ENCODE data around the gene GK. TPM values are rescaled to one million over a fixed set of nuclear protein-coding genes. Genes with fewer than 3 reads are reported as not detected.

The GK gene
- total RNA-seq, 4 donors from 2014 or later = 1.0 to 8.0 (median 3.0) TPM

DNA sequence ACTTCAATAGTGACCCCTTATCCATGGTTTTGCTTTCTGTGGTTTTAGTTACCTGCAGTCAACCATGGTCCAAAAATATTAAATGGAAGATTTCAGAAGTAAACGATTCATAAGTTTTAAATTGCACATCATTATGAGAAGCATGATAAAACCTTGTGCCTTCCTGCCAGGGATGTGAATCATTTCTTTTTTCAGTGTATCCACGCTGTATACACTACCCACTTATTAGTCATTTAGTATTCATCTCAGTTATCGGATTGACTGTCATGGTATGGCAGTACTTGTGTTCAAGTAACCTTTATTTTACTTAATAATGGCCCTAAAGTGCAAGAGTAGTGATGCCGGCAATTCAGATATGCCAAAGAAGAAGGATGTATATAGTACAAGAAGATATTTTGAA, 38.0 kb upstream of the GK start:
- no peak for DNase-seq
- Histone ChIP-seq H3K27ac (no peak overlapping the region), H3K9me3 (no peaks in the 10 kb centered on the region), H3K36me3 (no peaks in the 10 kb centered on the region), H3K27me3 (no peaks in the 10 kb centered on the region), H3K4me1 (no peaks in the 10 kb centered on the region), H3K4me3 (no peak overlapping the region)
- intact Hi-C loops (cut with DNase I; ENCODE audit: low total_unique reads) = no loop called here
- TF ChIP-seq POLR2A (IDR thresholded peaks at IDR 0.05) = no peak
- TF ChIP-seq, protein P1, sequence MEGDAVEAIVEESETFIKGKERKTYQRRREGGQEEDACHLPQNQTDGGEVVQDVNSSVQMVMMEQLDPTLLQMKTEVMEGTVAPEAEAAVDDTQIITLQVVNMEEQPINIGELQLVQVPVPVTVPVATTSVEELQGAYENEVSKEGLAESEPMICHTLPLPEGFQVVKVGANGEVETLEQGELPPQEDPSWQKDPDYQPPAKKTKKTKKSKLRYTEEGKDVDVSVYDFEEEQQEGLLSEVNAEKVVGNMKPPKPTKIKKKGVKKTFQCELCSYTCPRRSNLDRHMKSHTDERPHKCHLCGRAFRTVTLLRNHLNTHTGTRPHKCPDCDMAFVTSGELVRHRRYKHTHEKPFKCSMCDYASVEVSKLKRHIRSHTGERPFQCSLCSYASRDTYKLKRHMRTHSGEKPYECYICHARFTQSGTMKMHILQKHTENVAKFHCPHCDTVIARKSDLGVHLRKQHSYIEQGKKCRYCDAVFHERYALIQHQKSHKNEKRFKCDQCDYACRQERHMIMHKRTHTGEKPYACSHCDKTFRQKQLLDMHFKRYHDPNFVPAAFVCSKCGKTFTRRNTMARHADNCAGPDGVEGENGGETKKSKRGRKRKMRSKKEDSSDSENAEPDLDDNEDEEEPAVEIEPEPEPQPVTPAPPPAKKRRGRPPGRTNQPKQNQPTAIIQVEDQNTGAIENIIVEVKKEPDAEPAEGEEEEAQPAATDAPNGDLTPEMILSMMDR (IDR thresholded peaks at IDR 0.05) = no peak

DNA sequence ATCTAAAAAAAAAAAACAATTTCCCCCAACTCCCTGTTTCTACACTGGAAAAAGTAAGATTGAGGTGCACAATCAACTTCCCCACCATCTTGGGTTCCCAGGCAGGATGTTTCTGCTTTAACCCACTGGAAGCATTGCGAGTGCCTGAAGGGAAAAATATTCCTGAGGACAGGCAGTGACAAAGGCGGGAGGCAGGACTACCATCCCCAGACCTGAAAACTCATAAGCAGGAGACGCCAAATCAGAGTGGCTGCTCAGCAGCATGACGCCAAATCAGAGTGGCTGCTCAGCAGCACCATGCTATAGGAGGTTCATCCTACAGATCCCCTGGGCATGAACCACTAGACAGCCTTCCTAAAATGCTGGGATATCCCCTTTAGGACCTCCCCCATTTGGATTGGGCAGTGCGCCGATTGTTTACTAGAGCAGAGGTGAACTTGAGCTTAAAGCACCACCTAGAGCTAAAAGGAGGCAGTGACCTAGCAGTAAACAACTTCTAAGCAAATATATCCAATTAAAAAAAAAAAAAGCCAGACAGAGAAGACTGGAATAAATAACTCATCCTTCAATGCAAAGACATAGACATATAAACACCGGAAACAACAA, 35.0 kb upstream of the GK start:
- TF ChIP-seq POLR2A (IDR thresholded peaks at IDR 0.05) = no peak
- TF ChIP-seq, protein P1 (IDR thresholded peaks at IDR 0.05) = no peak
- Histone ChIP-seq H3K9me3 (no peaks in the 10 kb centered on the region), H3K27ac (no peak overlapping the region), H3K36me3 (no peaks in the 10 kb centered on the region), H3K27me3 (no peaks in the 10 kb centered on the region), H3K4me1 (no peaks in the 10 kb centered on the region), H3K4me3 (no peak overlapping the region)
- DNase-seq = no peak
- intact Hi-C loops (cut with DNase I; ENCODE audit: low total_unique reads) = no loop called here

DNA sequence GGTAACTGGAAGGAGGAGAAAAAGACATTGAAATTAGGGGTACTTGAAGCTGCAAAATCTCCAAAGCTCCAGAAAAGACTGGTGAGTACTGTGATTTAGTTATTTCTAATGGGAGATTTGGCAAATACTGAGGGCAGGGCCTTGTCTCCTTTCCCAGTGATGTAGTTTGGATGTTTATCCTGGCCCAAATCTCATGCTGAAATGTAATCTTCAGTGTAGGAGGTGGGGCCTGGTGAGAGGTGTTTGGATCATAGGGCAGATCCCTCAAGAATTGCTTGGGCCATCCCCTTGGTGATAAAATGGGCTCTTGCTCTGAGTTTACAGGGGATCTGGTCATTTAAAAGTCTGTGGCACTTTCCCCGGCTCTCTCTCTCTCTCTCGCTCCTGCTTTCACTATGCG, 33.1 kb upstream of the GK start:
- TF ChIP-seq POLR2A (IDR thresholded peaks at IDR 0.05) = no peak
- TF ChIP-seq, protein P1 (IDR thresholded peaks at IDR 0.05) = no peak
- intact Hi-C loops (cut with DNase I; ENCODE audit: low total_unique reads) = no loop called here
- DNase-seq = no peak
- no peaks in the 10 kb centered on the region for H3K36me3 ChIP-seq
- no peaks in the 10 kb centered on the region for H3K9me3 ChIP-seq
- no peak overlapping the region for H3K4me3 ChIP-seq
- H3K4me1 ChIP-seq = no peaks in the 10 kb centered on the region
- H3K27me3 ChIP-seq = no peaks in the 10 kb centered on the region
- H3K27ac ChIP-seq = peak overlapping the region; percentile 69 to 85

DNA sequence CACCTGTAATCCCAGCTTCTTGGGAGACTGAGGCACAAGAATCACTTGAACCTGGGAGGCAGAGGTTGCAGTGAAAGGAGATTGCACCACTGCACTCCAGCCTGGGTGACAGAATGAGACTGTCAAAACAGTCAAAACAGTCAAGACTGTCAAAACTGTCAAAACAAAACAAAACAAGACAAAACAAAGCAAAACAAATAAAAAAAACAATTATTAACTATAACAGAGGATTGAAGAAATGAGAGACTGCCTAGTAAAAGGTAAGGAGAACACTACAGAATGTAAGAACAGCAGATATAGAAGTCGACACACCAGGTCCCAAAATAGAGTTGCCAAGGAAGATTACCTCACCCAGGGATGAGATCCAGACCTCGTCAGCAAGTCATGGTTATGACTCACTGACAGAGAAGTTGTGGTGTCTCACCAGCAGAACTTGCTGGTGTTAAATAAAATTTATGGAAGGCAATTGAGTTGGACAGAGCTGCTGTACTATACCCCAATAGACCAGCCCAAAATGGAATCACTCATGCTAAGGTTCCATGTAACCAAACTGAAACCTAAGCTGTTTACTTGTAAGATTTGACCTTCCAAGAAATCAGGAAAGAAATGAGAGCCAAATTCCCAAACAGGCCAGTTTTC, 32.1 kb upstream of the GK start:
- Histone ChIP-seq H3K27me3 (no peaks in the 10 kb centered on the region), H3K4me1 (no peaks in the 10 kb centered on the region), H3K4me3 (no peak overlapping the region), H3K27ac (peak overlapping the region; percentile 69 to 85), H3K9me3 (no peaks in the 10 kb centered on the region), H3K36me3 (no peaks in the 10 kb centered on the region)
- TF ChIP-seq, protein P1 (IDR thresholded peaks at IDR 0.05) = no peak
- peak; percentile 38 to 67 for DNase-seq
- intact Hi-C loops (cut with DNase I; ENCODE audit: low total_unique reads) = no loop called here

DNA sequence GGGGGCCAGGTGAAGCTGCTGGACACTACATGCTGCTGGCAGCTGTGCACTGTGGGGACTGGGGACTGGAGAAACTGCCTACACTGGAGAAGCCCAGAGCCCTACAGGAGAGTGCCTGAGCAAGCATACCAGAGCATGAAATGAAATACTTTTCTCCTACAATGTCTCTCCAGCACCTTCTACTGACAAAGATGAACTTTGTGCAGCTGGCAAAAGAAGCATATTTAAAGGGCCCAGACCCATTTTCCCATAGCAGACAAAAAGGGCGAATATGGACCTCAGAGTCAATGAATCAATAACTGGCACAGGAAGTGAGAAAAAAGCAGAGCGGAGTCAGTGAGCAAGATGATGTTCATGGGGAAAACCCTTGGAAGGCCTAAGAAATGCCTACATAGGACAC, 30.9 kb upstream of the GK start:
- Histone ChIP-seq H3K4me1 (no peaks in the 10 kb centered on the region), H3K27ac (no peak overlapping the region), H3K27me3 (no peaks in the 10 kb centered on the region), H3K9me3 (no peaks in the 10 kb centered on the region), H3K4me3 (no peak overlapping the region), H3K36me3 (no peaks in the 10 kb centered on the region)
- intact Hi-C loops (cut with DNase I; ENCODE audit: low total_unique reads) = no loop called here
- DNase-seq = no peak
- TF ChIP-seq POLR2A (IDR thresholded peaks at IDR 0.05) = no peak
- TF ChIP-seq, protein P1 (IDR thresholded peaks at IDR 0.05) = no peak

Data from uterus (tissue), 4 donors.